ENCODE data around the gene NISCH.

DNA sequence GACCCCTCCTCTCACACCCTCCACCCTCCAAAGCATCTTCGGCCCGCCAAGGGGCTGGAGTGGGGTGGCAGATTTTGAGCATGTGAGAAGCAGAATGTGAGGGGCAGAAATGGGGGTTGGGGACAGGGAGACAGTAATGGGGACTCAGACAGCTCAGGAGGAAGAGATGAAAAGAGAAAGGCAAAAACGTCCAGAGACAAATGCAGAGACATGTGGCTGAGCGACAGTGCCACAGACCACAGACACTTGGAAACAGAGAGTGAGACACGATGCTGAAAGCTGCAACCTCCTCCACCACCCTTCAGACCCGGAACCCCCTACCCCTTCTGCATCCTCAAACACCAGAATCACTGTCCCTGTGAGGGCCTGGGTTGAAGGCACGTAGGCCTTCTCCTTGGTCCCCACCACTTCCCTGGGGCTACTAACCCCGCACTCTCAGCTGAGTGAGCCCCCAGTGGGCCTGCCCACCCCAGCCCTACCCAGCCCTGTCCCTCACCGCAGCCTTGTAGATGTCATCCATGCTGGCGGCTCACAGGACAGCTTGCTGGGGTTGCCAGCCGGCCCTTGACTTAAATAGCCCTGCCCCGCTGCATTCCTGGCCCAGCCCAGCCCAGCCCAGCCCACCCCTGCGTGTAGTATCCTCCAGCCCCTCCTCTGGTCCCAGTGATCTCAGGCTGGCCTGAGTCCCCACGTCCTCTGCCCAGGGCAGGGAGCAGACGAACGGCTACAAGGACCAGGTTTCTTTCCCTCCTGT, 1.7 kb upstream of the NISCH start, which contains the start of gene TNNC1:
- TF ChIP-seq JUND (IDR thresholded peaks at IDR 0.05) (no peak), POLR2AphosphoS5 (IDR thresholded peaks at IDR 0.05; ENCODE audit: low read depth, low read length) (no peak), POLR2A (IDR thresholded peaks at IDR 0.05; ENCODE audit: borderline replicate concordance, extremely low read depth, insufficient read depth, insufficient read length) (no peak), CEBPB (IDR thresholded peaks at IDR 0.05; ENCODE audit: low read depth) (no peak), EZH2phosphoT487 (IDR thresholded peaks at IDR 0.05; ENCODE audit: borderline replicate concordance) (no peak)
- TF ChIP-seq, protein P1, sequence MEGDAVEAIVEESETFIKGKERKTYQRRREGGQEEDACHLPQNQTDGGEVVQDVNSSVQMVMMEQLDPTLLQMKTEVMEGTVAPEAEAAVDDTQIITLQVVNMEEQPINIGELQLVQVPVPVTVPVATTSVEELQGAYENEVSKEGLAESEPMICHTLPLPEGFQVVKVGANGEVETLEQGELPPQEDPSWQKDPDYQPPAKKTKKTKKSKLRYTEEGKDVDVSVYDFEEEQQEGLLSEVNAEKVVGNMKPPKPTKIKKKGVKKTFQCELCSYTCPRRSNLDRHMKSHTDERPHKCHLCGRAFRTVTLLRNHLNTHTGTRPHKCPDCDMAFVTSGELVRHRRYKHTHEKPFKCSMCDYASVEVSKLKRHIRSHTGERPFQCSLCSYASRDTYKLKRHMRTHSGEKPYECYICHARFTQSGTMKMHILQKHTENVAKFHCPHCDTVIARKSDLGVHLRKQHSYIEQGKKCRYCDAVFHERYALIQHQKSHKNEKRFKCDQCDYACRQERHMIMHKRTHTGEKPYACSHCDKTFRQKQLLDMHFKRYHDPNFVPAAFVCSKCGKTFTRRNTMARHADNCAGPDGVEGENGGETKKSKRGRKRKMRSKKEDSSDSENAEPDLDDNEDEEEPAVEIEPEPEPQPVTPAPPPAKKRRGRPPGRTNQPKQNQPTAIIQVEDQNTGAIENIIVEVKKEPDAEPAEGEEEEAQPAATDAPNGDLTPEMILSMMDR (IDR thresholded peaks at IDR 0.05 in 2 of 3, conservative IDR thresholded peaks at IDR 0.05 in 1 of 3; ENCODE audit: borderline replicate concordance in 1 of 3, insufficient read depth in 1 of 3, low read depth in 2 of 3, low read length in 2 of 3), result no peak
- TF ChIP-seq, protein P2, sequence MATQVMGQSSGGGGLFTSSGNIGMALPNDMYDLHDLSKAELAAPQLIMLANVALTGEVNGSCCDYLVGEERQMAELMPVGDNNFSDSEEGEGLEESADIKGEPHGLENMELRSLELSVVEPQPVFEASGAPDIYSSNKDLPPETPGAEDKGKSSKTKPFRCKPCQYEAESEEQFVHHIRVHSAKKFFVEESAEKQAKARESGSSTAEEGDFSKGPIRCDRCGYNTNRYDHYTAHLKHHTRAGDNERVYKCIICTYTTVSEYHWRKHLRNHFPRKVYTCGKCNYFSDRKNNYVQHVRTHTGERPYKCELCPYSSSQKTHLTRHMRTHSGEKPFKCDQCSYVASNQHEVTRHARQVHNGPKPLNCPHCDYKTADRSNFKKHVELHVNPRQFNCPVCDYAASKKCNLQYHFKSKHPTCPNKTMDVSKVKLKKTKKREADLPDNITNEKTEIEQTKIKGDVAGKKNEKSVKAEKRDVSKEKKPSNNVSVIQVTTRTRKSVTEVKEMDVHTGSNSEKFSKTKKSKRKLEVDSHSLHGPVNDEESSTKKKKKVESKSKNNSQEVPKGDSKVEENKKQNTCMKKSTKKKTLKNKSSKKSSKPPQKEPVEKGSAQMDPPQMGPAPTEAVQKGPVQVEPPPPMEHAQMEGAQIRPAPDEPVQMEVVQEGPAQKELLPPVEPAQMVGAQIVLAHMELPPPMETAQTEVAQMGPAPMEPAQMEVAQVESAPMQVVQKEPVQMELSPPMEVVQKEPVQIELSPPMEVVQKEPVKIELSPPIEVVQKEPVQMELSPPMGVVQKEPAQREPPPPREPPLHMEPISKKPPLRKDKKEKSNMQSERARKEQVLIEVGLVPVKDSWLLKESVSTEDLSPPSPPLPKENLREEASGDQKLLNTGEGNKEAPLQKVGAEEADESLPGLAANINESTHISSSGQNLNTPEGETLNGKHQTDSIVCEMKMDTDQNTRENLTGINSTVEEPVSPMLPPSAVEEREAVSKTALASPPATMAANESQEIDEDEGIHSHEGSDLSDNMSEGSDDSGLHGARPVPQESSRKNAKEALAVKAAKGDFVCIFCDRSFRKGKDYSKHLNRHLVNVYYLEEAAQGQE (IDR thresholded peaks at IDR 0.05; ENCODE audit: low read depth), result no peak

All from HCT116 (cell line).